Adrenal gland (tissue), 12 donors: ENCODE results near the gene EID1. TPM values are rescaled to one million over a fixed set of nuclear protein-coding genes. Genes with fewer than 3 reads are reported as not detected.

Experiments used
- DNase-seq, 7 donors: peaks; one replicate each; pipeline ENCODE4 v3.0.0-alpha.2; 2019 to 2020
- H3K27ac ChIP-seq, 5 donors: fragments of 200-600 bp; sonication (generic) in 4 of 5; 1 replicate in 3 of 5; 2 replicates in 2 of 5; pipeline versions ENCODE4 v1.5.1 to v1.8.0; 2016 to 2020; ENCODE audit warnings: mild to moderate bottlenecking in 1 of 5
- H3K27me3 ChIP-seq: fragments of 200-600 bp; 2 replicates; pipeline ENCODE4 v1.8.0; 2021
- H3K36me3 ChIP-seq, 2 donors: fragments of 200-600 bp; replicated peaks in 1 of 2; 1 replicate in 1 of 2; 2 replicates in 1 of 2; pipeline versions ENCODE4 v1.5.1 to v1.8.0; 2018 to 2022
- H3K4me1 ChIP-seq, 2 donors: fragments of 200-600 bp; replicated peaks in 1 of 2; 1 replicate in 1 of 2; 2 replicates in 1 of 2; pipeline versions ENCODE4 v1.5.1 to v1.8.0; 2018 to 2021
- H3K4me3 ChIP-seq, 4 donors: fragments of 200-600 bp; sonication (generic) in 3 of 4; one replicate each; pipeline ENCODE4 v1.5.1; 2016 to 2018
- H3K9me3 ChIP-seq, 3 donors: fragments of 200-600 bp; sonication (generic) in 1 of 3; replicated peaks in 1 of 3; 1 replicate in 2 of 3; 2 replicates in 1 of 3; pipeline versions ENCODE4 v1.5.1 to v1.8.0; 2016 to 2021
- POLR2A ChIP-seq, 2 donors: fragments of 450-650 bp; IDR thresholded peaks; one replicate each; pipeline ENCODE4 v1.6.1; 2017; ENCODE audit warnings: antibody characterized with exemption in 2 of 2, mild to moderate bottlenecking in 2 of 2, moderate library complexity in 1 of 2
- WGBS, 4 donors: extraction: QIAGEN DNeasy Blood & Tissue Kit in 2 of 4; methylation state at CpG; one replicate each; pipeline versions ENCODE4 v1.1.5 to v1.1.7; 2013 to 2017; 5-methylcytosine and 5-hydroxymethylcytosine counted together
- intact Hi-C, 2 donors: fragments of 100-400 bp; cut with DNase I; formaldehyde crosslinking; loops; one replicate each; pipeline versions ENCODE4 v1.14.1 to v1.15.0; 2022 to 2023
- polyA plus RNA-seq, 3 donors: library from polyadenylated mRNA; stranded (reverse); fragments of 200-250 nt in 2 of 3; fragments of 350-450 nt in 1 of 3; fragmentation: Illumina TruSeq in 1 of 3; extraction: RNeasy Lipid Tissue Mini Kit (QIAGEN cat#74804) in 1 of 3; gene quantifications; one replicate each; pipeline ENCODE4 v1.2.3, GENCODE V29; 2013 to 2014
- total RNA-seq, 9 donors: library from RNA; depleted of rRNA in 4 of 9; stranded (reverse); fragments of >200 nt in 4 of 9; fragments of 120-200 nt in 1 of 9; fragmentation: NEBNext Ultra II Directional in 1 of 9; extraction: Animal tissue kit (Norgen Biotek cat#: 25700) in 1 of 9; gene quantifications; one replicate each; pipeline versions ENCODE4 v1.1.0 to v1.2.4, GENCODE V29; 2013 to 2023
- TF ChIP-seq, protein P1 (sequence below), 6 experiments: fragments of 450-650 bp in 4 of 6; fragments of 200-600 bp in 2 of 6; sonication (generic) in 1 of 6; IDR thresholded peaks; 1 replicate in 5 of 6; 2 replicates in 1 of 6; pipeline versions ENCODE4 v1.5.1 to v1.8.0; 2016 to 2021; ENCODE audit warnings: antibody characterized with exemption in 6 of 6, mild to moderate bottlenecking in 2 of 6, moderate library complexity in 1 of 6
- donor health status: healthy with polysubstance abuse.
- donor health status: Bipolar disorder and iron deficiency.
- donor health status: DM: yes; HTN: yes; CAD: no.
- donor health status: DM: no; HTN: no; CAD: no.
- donor health status: DM: no; HTN: no; CAD: no.
- donor health status: DM: yes; HTN: yes; CAD: no.

EID1 gene
- total and polyA plus RNA-seq, 12 donors, result 148 to 666 (median 245) TPM

DNA sequence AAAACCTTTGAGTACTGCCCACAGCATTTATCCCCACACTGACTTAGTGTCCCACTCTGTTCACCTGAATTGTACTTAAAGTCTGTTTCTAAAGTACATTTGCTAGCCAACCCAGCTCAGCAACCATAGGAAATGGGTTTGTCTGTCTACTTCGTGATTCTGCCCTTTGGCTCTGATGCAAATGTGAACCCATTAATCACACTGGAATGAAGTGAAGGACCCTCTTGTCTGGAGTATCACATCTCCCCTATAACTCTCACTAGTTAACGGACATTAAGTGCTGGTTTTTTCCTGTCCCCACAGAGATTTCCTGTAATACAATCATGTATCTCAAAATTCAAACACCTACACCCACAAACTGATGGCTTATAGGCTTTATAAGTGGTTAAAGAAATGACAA lies 20.5 kb downstream of the EID1 start:
- TF ChIP-seq POLR2A (IDR thresholded peaks at IDR 0.05), result no peak
- TF ChIP-seq, protein P1, sequence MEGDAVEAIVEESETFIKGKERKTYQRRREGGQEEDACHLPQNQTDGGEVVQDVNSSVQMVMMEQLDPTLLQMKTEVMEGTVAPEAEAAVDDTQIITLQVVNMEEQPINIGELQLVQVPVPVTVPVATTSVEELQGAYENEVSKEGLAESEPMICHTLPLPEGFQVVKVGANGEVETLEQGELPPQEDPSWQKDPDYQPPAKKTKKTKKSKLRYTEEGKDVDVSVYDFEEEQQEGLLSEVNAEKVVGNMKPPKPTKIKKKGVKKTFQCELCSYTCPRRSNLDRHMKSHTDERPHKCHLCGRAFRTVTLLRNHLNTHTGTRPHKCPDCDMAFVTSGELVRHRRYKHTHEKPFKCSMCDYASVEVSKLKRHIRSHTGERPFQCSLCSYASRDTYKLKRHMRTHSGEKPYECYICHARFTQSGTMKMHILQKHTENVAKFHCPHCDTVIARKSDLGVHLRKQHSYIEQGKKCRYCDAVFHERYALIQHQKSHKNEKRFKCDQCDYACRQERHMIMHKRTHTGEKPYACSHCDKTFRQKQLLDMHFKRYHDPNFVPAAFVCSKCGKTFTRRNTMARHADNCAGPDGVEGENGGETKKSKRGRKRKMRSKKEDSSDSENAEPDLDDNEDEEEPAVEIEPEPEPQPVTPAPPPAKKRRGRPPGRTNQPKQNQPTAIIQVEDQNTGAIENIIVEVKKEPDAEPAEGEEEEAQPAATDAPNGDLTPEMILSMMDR (IDR thresholded peaks at IDR 0.05), result no peak
- no peaks in the 10 kb centered on the region for H3K36me3 ChIP-seq
- no peaks in the 10 kb centered on the region for H3K27me3 ChIP-seq
- H3K4me3 ChIP-seq, result no peak overlapping the region
- no peaks in the 10 kb centered on the region for H3K4me1 ChIP-seq
- no peak for DNase-seq
- no peaks in the 10 kb centered on the region for H3K9me3 ChIP-seq
- H3K27ac ChIP-seq, result no peak overlapping the region
- intact Hi-C loops, result no loop called here
- WGBS, 4 donors, result 46 to 67% (median 63%) methylated on average over 2 of the region's 2 CpGs

DNA sequence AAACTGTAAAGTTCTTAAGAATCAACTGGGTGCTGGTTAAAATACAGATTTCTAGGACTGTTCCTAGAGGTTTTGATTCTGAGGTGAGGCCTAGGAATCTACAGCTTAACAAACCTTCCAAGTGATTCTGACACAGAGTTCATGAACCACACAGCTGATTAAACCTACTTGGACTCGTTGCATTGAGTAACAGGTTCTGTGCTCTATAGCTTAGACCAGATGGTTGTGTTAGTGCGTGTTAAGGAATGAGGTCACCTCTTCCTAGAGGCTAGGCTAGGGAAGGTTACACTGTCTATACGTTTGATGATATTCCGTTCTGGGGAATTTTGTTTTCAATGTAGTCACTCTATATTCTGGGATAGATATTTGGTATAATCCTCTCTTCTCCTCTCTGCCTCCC lies 21.9 kb downstream of the EID1 start:
- Histone ChIP-seq H3K9me3 (no peaks in the 10 kb centered on the region), H3K27ac (no peak overlapping the region), H3K4me1 (no peaks in the 10 kb centered on the region), H3K36me3 (no peaks in the 10 kb centered on the region), H3K4me3 (no peak overlapping the region), H3K27me3 (no peaks in the 10 kb centered on the region)
- no peak for TF ChIP-seq POLR2A (IDR thresholded peaks at IDR 0.05)
- TF ChIP-seq, protein P1 (IDR thresholded peaks at IDR 0.05), result no peak
- WGBS, 4 donors, result 90 to 95% (median 93%) methylated on average over 4 of the region's 4 CpGs
- no peak for DNase-seq
- intact Hi-C loops, result no loop called here

DNA sequence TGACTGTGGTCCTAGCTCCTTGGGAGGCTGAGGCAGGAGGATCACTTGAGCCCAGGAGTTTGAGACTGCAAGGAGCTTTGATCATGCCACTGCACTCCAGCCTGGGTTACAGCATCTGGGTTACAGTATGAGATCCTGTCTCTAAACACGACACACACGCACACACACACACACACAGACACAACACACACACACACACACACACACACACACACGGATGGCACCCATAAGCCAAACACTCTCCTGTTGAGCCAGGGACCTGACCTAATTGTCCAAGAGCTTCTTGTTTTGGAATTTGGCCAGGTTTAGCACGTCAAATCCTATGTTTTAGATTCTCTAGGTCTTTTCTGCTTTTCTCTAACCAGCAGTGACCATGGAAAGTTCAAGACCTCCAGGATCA lies 26.8 kb downstream of the EID1 start:
- no peak overlapping the region for H3K4me3 ChIP-seq
- H3K27ac ChIP-seq, result no peak overlapping the region
- DNase-seq, result no peak
- TF ChIP-seq, protein P1 (IDR thresholded peaks at IDR 0.05), result no peak
- TF ChIP-seq POLR2A (IDR thresholded peaks at IDR 0.05), result no peak
- no peaks in the 10 kb centered on the region for H3K4me1 ChIP-seq
- WGBS, 4 donors, result 82 to 94% (median 93%) methylated on average over 2 to 4 of the region's 4 CpGs
- intact Hi-C loops, result no loop called here
- no peaks in the 10 kb centered on the region for H3K9me3 ChIP-seq
- no peaks in the 10 kb centered on the region for H3K27me3 ChIP-seq
- H3K36me3 ChIP-seq, result no peaks in the 10 kb centered on the region

DNA sequence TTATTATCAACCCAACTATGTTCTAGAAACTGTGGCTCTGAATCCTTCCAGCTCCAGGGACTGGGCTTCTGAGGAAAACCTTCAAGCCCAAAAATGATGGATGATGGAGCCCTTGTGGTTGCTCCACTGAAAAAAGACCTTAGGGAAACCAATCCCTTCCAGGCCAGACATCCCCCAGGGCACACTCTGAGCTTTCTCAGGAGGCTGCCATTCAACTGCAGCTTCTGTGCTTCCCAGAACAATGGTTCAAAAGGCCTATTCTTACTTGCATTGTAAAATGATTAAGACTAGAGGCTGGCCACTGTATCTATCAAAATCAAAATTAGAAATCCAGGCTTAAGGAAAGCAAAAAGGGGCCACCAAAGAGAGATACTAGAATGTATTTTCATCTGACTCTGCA lies 27.3 kb downstream of the EID1 start:
- H3K4me1 ChIP-seq, result no peaks in the 10 kb centered on the region
- no peak for DNase-seq
- H3K27me3 ChIP-seq, result no peaks in the 10 kb centered on the region
- H3K4me3 ChIP-seq, result no peak overlapping the region
- no peak overlapping the region for H3K27ac ChIP-seq
- TF ChIP-seq, protein P1 (IDR thresholded peaks at IDR 0.05), result no peak
- TF ChIP-seq POLR2A (IDR thresholded peaks at IDR 0.05), result no peak
- no peaks in the 10 kb centered on the region for H3K9me3 ChIP-seq
- intact Hi-C loops, result no loop called here
- no peaks in the 10 kb centered on the region for H3K36me3 ChIP-seq
